Coronary artery (tissue), 2 donors: ENCODE data around the gene TSKS.
A peak's percentile ranks its signal among the peaks of the same experiment; 100 is the strongest.
"Not testable (repeated sequence)": the region's sequence is repeated elsewhere in the genome, so short reads cannot be mapped to it uniquely, and the experiment has no call there.

Experiments
- DNase-seq: peaks from one replicate; pipeline ENCODE4 v3.0.0-alpha.2; 2017; ENCODE audit warnings: low spot score
- H3K27ac ChIP-seq, 2 donors: fragments of 200-600 bp; sonication (generic); one replicate each; pipeline ENCODE4 v1.5.1; 2016 to 2019
- H3K4me3 ChIP-seq: fragments of 200-600 bp; sonication (generic); 2 replicates; pipeline ENCODE4 v1.5.1; 2016; ENCODE audit warnings: mild to moderate bottlenecking, moderate library complexity
- CTCF ChIP-seq: fragments of 200-600 bp; sonication (generic); IDR thresholded peaks from one replicate; pipeline ENCODE4 v1.5.1; 2019; ENCODE audit warnings: antibody characterized with exemption

TSKS gene

GRCh38 chr19:49739098-49739497 lies 24.0 kb downstream of the TSKS start:
- DNase-seq: no peak
- no peak overlapping the region for H3K4me3 ChIP-seq
- no peak overlapping the region for H3K27ac ChIP-seq
- TF ChIP-seq CTCF: no peak

GRCh38 chr19:49738268-49738667 lies 24.8 kb downstream of the TSKS start:
- no peak for TF ChIP-seq CTCF
- Histone ChIP-seq H3K27ac (no peak overlapping the region), H3K4me3 (no peak overlapping the region)
- DNase-seq: no peak

GRCh38 chr19:49730166-49730565 lies 32.9 kb downstream of the TSKS start:
- H3K27ac ChIP-seq: no peak overlapping the region
- DNase-seq: no peak
- no peak overlapping the region for H3K4me3 ChIP-seq
- no peak for TF ChIP-seq CTCF

- Histone ChIP-seq H3K4me3 (no peak overlapping the region), H3K27ac (peak overlapping the region in 1 of 2 donors; percentile 57)
- TF ChIP-seq CTCF: no peak
- no peak for DNase-seq
Observed at GRCh38 chr19:49727217-49728030, 35.7 kb downstream of the TSKS start.

- DNase-seq, H3K27ac ChIP-seq, H3K4me3 ChIP-seq: not testable (repeated sequence)
Observed at GRCh38 chr19:49719420-49719819, 43.7 kb downstream of the TSKS start.

- DNase-seq: no peak
- Histone ChIP-seq H3K27ac (no peak overlapping the region), H3K4me3 (no peak overlapping the region)
- no peak for TF ChIP-seq CTCF
Observed at GRCh38 chr19:49718991-49719390, 44.1 kb downstream of the TSKS start.

GRCh38 chr19:49718511-49718910 lies 44.6 kb downstream of the TSKS start:
- no peak overlapping the region for H3K27ac ChIP-seq
- TF ChIP-seq CTCF: no peak
- DNase-seq: no peak
- H3K4me3 ChIP-seq: peak overlapping the region; percentile 65
